GM12878 (cell line): Measurements from ENCODE around the gene NUDT10. TPM values are rescaled to one million over a fixed set of nuclear protein-coding genes. Genes with fewer than 3 reads are reported as not detected.

Experiments
- ATAC-seq: fragments of 200-7000 bp; cut with Tn5 transposase; 3 replicates; pipeline ENCODE4 v1.9.1; 2020; ENCODE audit warnings: mild to moderate bottlenecking, moderate library complexity
- BruUV-seq: library from RNA; stranded (reverse); fragments of 400-500 nt; replicated peaks from 2 replicates; lab custom pipeline; 2021; lab: Mats Ljungman, UMichigan
- CTCF ChIA-PET: fragments of 300-600 bp; sonication (Branson Sonifier 250); formaldehyde crosslinking; extraction: SDS; loops from one replicate; lab custom pipeline; 2021; ENCODE audit warnings: inconsistent platforms; lab: Yijun Ruan, JAX
- POLR2A ChIA-PET: fragments of 350-600 bp; formaldehyde crosslinking; extraction: SDS; loops from one replicate; lab custom pipeline; 2021; ENCODE audit warnings: inconsistent platforms; lab: Charles Lee
- RAD21 ChIA-PET: fragments of 300-600 bp; sonication (Branson Sonifier 250); formaldehyde crosslinking; loops from one replicate; lab custom pipeline; 2023; ENCODE audit warnings: antibody characterized with exemption; ENCODE audit not compliant: unreplicated experiment; lab: Charles Lee
- SMC1A ChIA-PET: fragments of 300-600 bp; sonication (Branson Sonifier 250); formaldehyde crosslinking; loops from one replicate; lab custom pipeline; 2023; ENCODE audit not compliant: unreplicated experiment, uncharacterized antibody; lab: Charles Lee
- DNase-seq: peaks from one replicate; pipeline ENCODE4 v3.0.0-alpha.2; 2011; ENCODE audit warnings: low read depth, low spot score
- FAIRE-seq: peaks from 3 replicates; lab custom pipeline; 2011; peaks lifted over from hg19 to GRCh38; lab: Jason Lieb, UNC
- H2AFZ ChIP-seq: 2 replicates; pipeline ENCODE4 v1.6.0; 2011; ENCODE audit warnings: low read depth, low read length, control low read depth; ENCODE audit not compliant: control insufficient read depth
- H3K27ac ChIP-seq: 2 replicates; pipeline ENCODE4 v1.5.1; 2011; ENCODE audit warnings: control low read depth; ENCODE audit not compliant: control insufficient read depth, insufficient read depth
- H3K27me3 ChIP-seq, 2 experiments: replicated peaks in 1 of 2; 2 replicates each; pipeline versions ENCODE4 v1.6.0 to v1.6.1; 2011; ENCODE audit warnings: low read length in 1 of 2; ENCODE audit not compliant: control insufficient read depth in 2 of 2, insufficient read depth in 2 of 2
- H3K36me3 ChIP-seq, 2 experiments: 2 replicates each; pipeline ENCODE4 v1.5.1; 2011; ENCODE audit warnings: low read length in 1 of 2; ENCODE audit not compliant: control insufficient read depth in 2 of 2, insufficient read depth in 2 of 2
- H3K4me1 ChIP-seq: 2 replicates; pipeline ENCODE4 v1.6.1; 2011; ENCODE audit warnings: mild to moderate bottlenecking, low read length, moderate library complexity, mixed read lengths; ENCODE audit not compliant: control insufficient read depth, insufficient read depth
- H3K4me2 ChIP-seq: 2 replicates; pipeline ENCODE4 v1.6.0; 2011; ENCODE audit warnings: control low read depth; ENCODE audit not compliant: control insufficient read depth, insufficient read depth
- H3K4me3 ChIP-seq: fragments of 200-600 bp; sonication (generic); 2 replicates; pipeline ENCODE4 v1.5.1; 2016
- H3K79me2 ChIP-seq: 2 replicates; pipeline ENCODE4 v1.6.0; 2011; ENCODE audit warnings: low read length; ENCODE audit not compliant: control insufficient read depth, insufficient read depth
- H3K9ac ChIP-seq: 2 replicates; pipeline ENCODE4 v1.8.0; 2011; ENCODE audit warnings: low read length, control low read depth, mixed read lengths; ENCODE audit not compliant: control insufficient read depth, insufficient read depth
- H3K9me3 ChIP-seq: replicated peaks from 3 replicates; pipeline ENCODE4 v1.5.1; 2011; ENCODE audit warnings: mild to moderate bottlenecking, low read length; ENCODE audit not compliant: control insufficient read depth, insufficient read depth
- H4K20me1 ChIP-seq: 2 replicates; pipeline ENCODE4 v1.6.0; 2011; ENCODE audit not compliant: control insufficient read depth, insufficient read depth
- BHLHE40 ChIP-seq, 2 experiments: fragments of 450-650 bp in 1 of 2; IDR thresholded peaks; 2 replicates each; pipeline ENCODE4 v1.6.1; 2011 to 2017; ENCODE audit warnings: low read depth in 2 of 2, borderline replicate concordance in 1 of 2, improper control_type of control experiment in 1 of 2, low read length in 1 of 2, mild to moderate bottlenecking in 1 of 2
- JUNB ChIP-seq: IDR thresholded peaks from 2 replicates; pipeline ENCODE4 v1.6.1; 2016; ENCODE audit warnings: antibody characterized with exemption, mild to moderate bottlenecking
- NBN ChIP-seq: fragments of 450-650 bp; IDR thresholded peaks from 2 replicates; pipeline ENCODE4 v1.6.1; 2016
- RAD21 ChIP-seq: IDR thresholded peaks from 2 replicates; pipeline ENCODE4 v1.6.1; 2011; ENCODE audit warnings: mild to moderate bottlenecking, low read depth, low read length, moderate library complexity; ENCODE audit not compliant: insufficient read depth
- SMC3 ChIP-seq: IDR thresholded peaks from 2 replicates; pipeline ENCODE4 v1.6.1; 2011; ENCODE audit warnings: low read length, improper control_type of control experiment, borderline replicate concordance
- SPI1 ChIP-seq: IDR thresholded peaks from 2 replicates; pipeline ENCODE4 v1.6.1; 2011; ENCODE audit warnings: low read depth, mild to moderate bottlenecking, low read length, moderate library complexity, borderline replicate concordance; ENCODE audit not compliant: insufficient read depth
- WRNIP1 ChIP-seq: IDR thresholded peaks from 2 replicates; pipeline ENCODE4 v1.6.1; 2011; ENCODE audit warnings: low read depth, low read length, improper control_type of control experiment, borderline replicate concordance
- ZNF24 ChIP-seq: fragments of 450-650 bp; IDR thresholded peaks from 2 replicates; pipeline ENCODE4 v1.6.1; 2017; ENCODE audit warnings: antibody characterized with exemption, mild to moderate bottlenecking
- ZNF274 ChIP-seq: IDR thresholded peaks from one replicate; pipeline ENCODE4 v1.8.0; 2011; ENCODE audit not compliant: insufficient read length, insufficient read depth
- WGBS: methylation state at CpG from one replicate; pipeline ENCODE4 v1.1.6; 2016; ENCODE audit warnings: low lambda C conversion rate; ENCODE audit not compliant: insufficient replicate concordance, insufficient coverage; ENCODE audit errors: missing lambda C conversion rate; 5-methylcytosine and 5-hydroxymethylcytosine counted together
- in situ Hi-C: fragments of 300-500 bp; cut with MboI; formaldehyde crosslinking; loops from 9 replicates; pipeline ENCODE4 v1.14.3; 2018; ENCODE audit warnings: mixed read lengths
- intact Hi-C: fragments of 100-400 bp; cut with micrococcal nuclease; formaldehyde crosslinking; loops from one replicate; pipeline ENCODE4 v1.14.2; 2022; ENCODE audit not compliant: unreplicated experiment
- polyA plus RNA-seq, 11 experiments: library from polyadenylated mRNA; depleted of rRNA in 4 of 11; unstranded in 6 of 11; stranded (reverse) in 5 of 11; fragments of >200 nt; fragmentation: Nextera tagmentation in 4 of 11; fragmentation: Illumina TruSeq in 1 of 11; extraction: Ambion mirVana in 4 of 11; extraction: Trizol in 1 of 11; gene quantifications; 1 replicate in 1 of 11; 2 replicates in 10 of 11; pipeline versions ENCODE4 v1.2.1 to v1.2.3, GENCODE V29; 2011 to 2016; ENCODE audit warnings: inconsistent platforms in 2 of 11, missing spikeins in 2 of 11, low read depth in 1 of 11
- total RNA-seq, 4 experiments: library from RNA; depleted of rRNA in 3 of 4; stranded (reverse); fragments of >200 nt in 3 of 4; fragmentation: Illumina TruSeq in 1 of 4; extraction: Trizol in 1 of 4; gene quantifications; 2 replicates each; pipeline versions ENCODE4 v1.2.1 to v1.2.3, GENCODE V29; 2013 to 2021
- TF ChIP-seq, protein P1 (sequence below), 3 experiments: IDR thresholded peaks in 2 of 3; conservative IDR thresholded peaks in 1 of 3; 2 replicates each; pipeline ENCODE4 v1.5.1; 2011; ENCODE audit warnings: low read depth in 3 of 3, low read length in 3 of 3, mild to moderate bottlenecking in 3 of 3, control low read depth in 2 of 3, moderate library complexity in 2 of 3, inconsistent platforms in 1 of 3, mixed read lengths in 1 of 3; ENCODE audit not compliant: control insufficient read depth in 2 of 3, insufficient read depth in 1 of 3; ENCODE audit errors: extremely low read depth in 1 of 3

The NUDT10 gene
- total and polyA plus RNA-seq, 10 of the 15 experiments (the other 5 are each of a cell fraction or from before 2014, with no cell fraction given), result 0.03 TPM; not detected in 9

DNA sequence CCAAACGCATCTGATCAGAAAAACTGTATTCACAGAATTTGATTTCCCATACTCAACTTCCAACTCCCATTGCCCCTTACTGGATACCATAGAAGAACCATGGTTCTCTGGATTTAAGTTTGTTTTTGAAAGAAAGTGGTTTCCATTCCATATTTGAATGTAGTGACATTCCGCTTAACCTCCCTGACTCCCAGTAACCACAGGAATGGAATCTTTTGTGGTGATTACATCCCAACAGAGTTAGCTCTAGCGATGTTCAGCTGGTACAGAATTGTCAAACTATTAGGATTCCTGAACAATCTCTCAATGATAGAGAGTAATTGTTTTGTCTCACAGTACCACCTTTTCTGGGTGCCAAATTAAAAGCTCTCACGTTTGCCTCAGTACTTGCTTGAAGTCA lies 1.7 kb downstream of the NUDT10 start:
- FAIRE-seq, result no peak
- BruUV-seq, result no TSS peak
- ChIA-PET RAD21 (no interaction called here), CTCF (interaction anchor here (3.2 kb wide), 1 partner anchor 127 kb away, joined by 17 read pairs; no protein-coding TSS in a partner anchor), POLR2A (no interaction called here), SMC1A (interaction anchor here (2.8 kb wide), 1 partner anchor 87 kb away, joined by 10 read pairs; no protein-coding TSS in a partner anchor)
- Histone ChIP-seq H3K79me2 (no peaks in the 10 kb centered on the region), H3K27ac (no peak overlapping the region), H2AFZ (no peak overlapping the region), H4K20me1 (no peaks in the 10 kb centered on the region), H3K9ac (no peak overlapping the region), H3K27me3 (no peaks in the 10 kb centered on the region), H3K4me2 (no peak overlapping the region), H3K4me1 (no peaks in the 10 kb centered on the region), H3K4me3 (no peak overlapping the region), H3K9me3 (no peaks in the 10 kb centered on the region; the same call in 2 of the 3 replicates), H3K36me3 (no peaks in the 10 kb centered on the region)
- DNase-seq, result no peak
- in situ Hi-C loops (no loop called here), intact Hi-C loops (no loop called here)
- TF ChIP-seq BHLHE40 (IDR thresholded peaks at IDR 0.05; ENCODE audit: borderline replicate concordance in 1 of 2, low read depth in 2 of 2, low read length in 1 of 2) (no peak), NBN (no peak), ZNF24 (no peak), WRNIP1 (no peak)
- ATAC-seq, result no peak
- 60% methylated on average over 4 of the region's 4 CpGs for WGBS

DNA sequence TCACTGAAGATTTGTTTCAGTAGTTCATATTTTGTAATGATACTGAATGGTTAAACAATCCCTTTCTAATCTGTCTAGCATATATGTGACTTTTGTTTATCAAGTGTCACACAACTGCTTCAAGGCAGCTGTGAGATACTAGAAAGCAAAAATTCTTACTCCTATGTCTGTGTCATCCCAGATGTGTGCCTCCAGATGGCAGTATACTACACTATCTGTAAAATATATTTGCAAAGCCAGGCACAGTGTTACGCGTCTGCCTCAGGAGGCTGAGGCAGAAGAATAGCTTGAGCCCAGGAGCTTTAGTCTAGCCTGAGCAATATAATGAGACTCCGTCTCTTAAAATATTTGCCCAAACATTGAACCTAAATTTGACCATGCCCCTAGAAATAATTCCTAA lies 4.0 kb downstream of the NUDT10 start:
- Histone ChIP-seq H3K27ac (no peak overlapping the region), H3K36me3 (no peaks in the 10 kb centered on the region), H4K20me1 (no peaks in the 10 kb centered on the region), H3K9me3 (no peaks in the 10 kb centered on the region; the same call in 2 of the 3 replicates), H3K4me3 (no peak overlapping the region), H3K4me1 (no peaks in the 10 kb centered on the region), H2AFZ (no peak overlapping the region), H3K79me2 (no peaks in the 10 kb centered on the region), H3K4me2 (no peak overlapping the region), H3K9ac (no peak overlapping the region), H3K27me3 (no peaks in the 10 kb centered on the region)
- intact Hi-C loops (loop anchor here (5.0 kb wide), 2 partner anchors 86 to 121 kb away; no protein-coding TSS in a partner anchor), in situ Hi-C loops (no loop called here)
- no TSS peak for BruUV-seq
- no peak for FAIRE-seq
- DNase-seq, result no peak
- ChIA-PET RAD21 (interaction anchor here (1.0 to 1.8 kb wide), 4 partner anchors 40 to 124 kb away, joined by 3 to 10 read pairs (median 4); no protein-coding TSS in a partner anchor), SMC1A (interaction anchor here (0.6 to 2.8 kb wide), 2 partner anchors 85 to 123 kb away, joined by 3 to 10 read pairs; no protein-coding TSS in a partner anchor), CTCF (interaction anchor here (1.0 to 6.3 kb wide), 7 partner anchors 8 to 128 kb away, joined by 3 to 30 read pairs (median 5); no protein-coding TSS in a partner anchor), POLR2A (no interaction called here)
- TF ChIP-seq, protein P1, sequence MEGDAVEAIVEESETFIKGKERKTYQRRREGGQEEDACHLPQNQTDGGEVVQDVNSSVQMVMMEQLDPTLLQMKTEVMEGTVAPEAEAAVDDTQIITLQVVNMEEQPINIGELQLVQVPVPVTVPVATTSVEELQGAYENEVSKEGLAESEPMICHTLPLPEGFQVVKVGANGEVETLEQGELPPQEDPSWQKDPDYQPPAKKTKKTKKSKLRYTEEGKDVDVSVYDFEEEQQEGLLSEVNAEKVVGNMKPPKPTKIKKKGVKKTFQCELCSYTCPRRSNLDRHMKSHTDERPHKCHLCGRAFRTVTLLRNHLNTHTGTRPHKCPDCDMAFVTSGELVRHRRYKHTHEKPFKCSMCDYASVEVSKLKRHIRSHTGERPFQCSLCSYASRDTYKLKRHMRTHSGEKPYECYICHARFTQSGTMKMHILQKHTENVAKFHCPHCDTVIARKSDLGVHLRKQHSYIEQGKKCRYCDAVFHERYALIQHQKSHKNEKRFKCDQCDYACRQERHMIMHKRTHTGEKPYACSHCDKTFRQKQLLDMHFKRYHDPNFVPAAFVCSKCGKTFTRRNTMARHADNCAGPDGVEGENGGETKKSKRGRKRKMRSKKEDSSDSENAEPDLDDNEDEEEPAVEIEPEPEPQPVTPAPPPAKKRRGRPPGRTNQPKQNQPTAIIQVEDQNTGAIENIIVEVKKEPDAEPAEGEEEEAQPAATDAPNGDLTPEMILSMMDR (IDR thresholded peaks at IDR 0.05 in 2 of 3, conservative IDR thresholded peaks at IDR 0.05 in 1 of 3; ENCODE audit: control insufficient read depth in 2 of 3, extremely low read depth in 1 of 3, insufficient read depth in 1 of 3, low read depth in 3 of 3, low read length in 3 of 3), result peak; percentile 32 to 50 (median 46); a peak in 4 of 6 replicates
- TF ChIP-seq JUNB (no peak), RAD21 (peak; percentile 57), SPI1 (no peak), SMC3 (peak; percentile 31; the same call in 1 of the 2 replicates), ZNF274 (no peak)
- ATAC-seq, result peak; percentile 74
- WGBS, result 18% methylated on average over 3 of the region's 3 CpGs
